SU-DHL-6 (cell line): Measurements from ENCODE around the gene ZNF362.

Experiments used
- H2AFZ ChIP-seq: fragments of 200-600 bp; sonication (generic); 2 replicates; pipeline ENCODE4 v1.6.1; 2014; ENCODE audit warnings: low read depth, mild to moderate bottlenecking, moderate library complexity, mixed read lengths, antibody characterized with exemption, low read length; ENCODE audit not compliant: severe bottlenecking
- H3F3A ChIP-seq: fragments of 200-600 bp; shearing (Covaris generic); 2 replicates; pipeline ENCODE4 v1.6.0; 2016; ENCODE audit warnings: antibody characterized with exemption, mild to moderate bottlenecking; ENCODE audit not compliant: insufficient read depth
- H3K27ac ChIP-seq: fragments of 200-600 bp; sonication (generic); 2 replicates; pipeline ENCODE4 v1.5.1; 2016; ENCODE audit warnings: low read depth, mild to moderate bottlenecking, low read length, moderate library complexity, mixed read lengths
- H3K27me3 ChIP-seq: fragments of 200-600 bp; sonication (generic), shearing (Covaris generic); 2 replicates; pipeline ENCODE4 v1.6.0; 2014; ENCODE audit warnings: mild to moderate bottlenecking, low read length
- H3K36me3 ChIP-seq: fragments of 200-600 bp; sonication (generic); 2 replicates; pipeline ENCODE4 v1.6.1; 2014; ENCODE audit warnings: mild to moderate bottlenecking, low read length, mixed read lengths
- H3K4me2 ChIP-seq: fragments of 300-600, 200-600 bp; shearing (Covaris generic), sonication (generic); 2 replicates; pipeline ENCODE4 v1.6.0; 2014; ENCODE audit warnings: low read length, low read depth, mild to moderate bottlenecking; ENCODE audit not compliant: poor library complexity, severe bottlenecking
- H3K4me3 ChIP-seq: fragments of 200-600 bp; sonication (generic); 2 replicates; pipeline ENCODE4 v1.5.1; 2014; ENCODE audit warnings: antibody characterized with exemption, low read length, mild to moderate bottlenecking, mixed read lengths; ENCODE audit not compliant: insufficient read depth, poor library complexity, severe bottlenecking
- H3K79me2 ChIP-seq: fragments of 200-600 bp; sonication (generic); 2 replicates; pipeline ENCODE4 v1.6.1; 2014; ENCODE audit warnings: mild to moderate bottlenecking, low read length, moderate library complexity; ENCODE audit not compliant: insufficient read depth
- H3K9ac ChIP-seq: fragments of 200-600 bp; sonication (generic); 2 replicates; pipeline ENCODE4 v1.7.0; 2014; ENCODE audit warnings: mild to moderate bottlenecking, low read length
- H3K9me2 ChIP-seq: fragments of 200-600 bp; sonication (generic); replicated peaks from 2 replicates; pipeline ENCODE4 v1.6.1; 2014; ENCODE audit warnings: low read length; ENCODE audit not compliant: insufficient read depth
- H3K9me3 ChIP-seq: fragments of 200-600 bp; sonication (generic); 2 replicates; pipeline ENCODE4 v1.6.1; 2014; ENCODE audit warnings: low read length, mixed read lengths; ENCODE audit not compliant: insufficient read depth
- H4K20me1 ChIP-seq: fragments of 200-600 bp; sonication (generic); 2 replicates; pipeline ENCODE4 v1.6.1; 2014; ENCODE audit warnings: low read depth, mild to moderate bottlenecking, antibody characterized with exemption, low read length, moderate library complexity, mixed read lengths
- CTCF ChIP-seq: fragments of 200-600 bp; sonication (generic); IDR thresholded peaks from one replicate; pipeline ENCODE4 v1.5.1; 2017; ENCODE audit warnings: antibody characterized with exemption, mild to moderate bottlenecking, low read length, moderate library complexity; ENCODE audit not compliant: insufficient read depth, poor library complexity, severe bottlenecking
- EZH2phosphoT487 ChIP-seq: fragments of 200-600 bp; sonication (generic), shearing (Covaris generic); conservative IDR thresholded peaks from 2 replicates; pipeline ENCODE4 v1.6.1; 2018; ENCODE audit warnings: mild to moderate bottlenecking, antibody characterized with exemption, low read length, moderate library complexity, mixed read lengths

Gene ZNF362

GRCh38 chr1:33338048-33338439, 81.8 kb downstream of the ZNF362 start:
- no peaks in the 10 kb centered on the region for H3K36me3 ChIP-seq

GRCh38 chr1:33338440-33339211, 82.3 kb downstream of the ZNF362 start:
- Histone ChIP-seq H3K4me2 (no peak overlapping the region), H3K9ac (no peak overlapping the region), H3F3A (no peaks in the 10 kb centered on the region), H3K9me2 (no peaks in the 10 kb centered on the region), H3K36me3 (no peaks in the 10 kb centered on the region), H3K79me2 (no peaks in the 10 kb centered on the region), H3K27ac (no peak overlapping the region), H3K4me3 (no peak overlapping the region), H3K9me3 (no peaks in the 10 kb centered on the region), H4K20me1 (peaks cover 3% of the 10 kb centered on the region; the same call in 1 of the 2 replicates), H2AFZ (no peak overlapping the region), H3K27me3 (no peaks in the 10 kb centered on the region)
- TF ChIP-seq CTCF (no peak), EZH2phosphoT487 (no peak)

More at GRCh38 chr1:33338048-33338439, 81.8 kb downstream of the ZNF362 start:
- no peaks in the 10 kb centered on the region for H3F3A ChIP-seq
- H3K9me3 ChIP-seq: no peaks in the 10 kb centered on the region
- no peak overlapping the region for H3K9ac ChIP-seq
- H4K20me1 ChIP-seq: peaks cover 3% of the 10 kb centered on the region; the same call in 1 of the 2 replicates
- H3K27ac ChIP-seq: no peak overlapping the region
- no peak overlapping the region for H3K4me2 ChIP-seq
- no peaks in the 10 kb centered on the region for H3K79me2 ChIP-seq
- H3K9me2 ChIP-seq: no peaks in the 10 kb centered on the region
- H3K4me3 ChIP-seq: no peak overlapping the region
- H2AFZ ChIP-seq: no peak overlapping the region
- H3K27me3 ChIP-seq: no peaks in the 10 kb centered on the region
- TF ChIP-seq EZH2phosphoT487 (no peak), CTCF (no peak)

DNA sequence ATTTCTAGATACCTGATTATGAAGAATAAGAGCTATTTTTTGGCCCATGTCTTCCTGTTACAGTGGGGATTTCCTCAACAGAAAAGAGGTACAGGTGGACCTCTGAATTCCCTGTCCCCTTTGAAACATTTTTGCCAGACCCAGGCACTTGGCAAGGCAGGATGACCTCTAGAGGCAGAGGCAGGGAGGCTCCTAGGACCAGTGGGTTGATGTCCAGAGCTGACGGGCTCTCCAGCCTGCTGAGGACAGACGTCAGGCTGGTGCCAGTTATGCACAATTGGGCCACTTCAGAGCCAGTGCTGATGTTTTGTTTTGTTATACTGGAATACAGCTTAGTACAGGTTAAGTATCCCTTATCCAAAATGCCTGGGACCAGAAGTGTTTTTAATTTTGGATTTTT, 83.1 kb downstream of the ZNF362 start:
- H3K36me3 ChIP-seq: no peaks in the 10 kb centered on the region
- H3F3A ChIP-seq: no peaks in the 10 kb centered on the region
- TF ChIP-seq EZH2phosphoT487 (no peak), CTCF (no peak)
- peaks cover 3% of the 10 kb centered on the region; the same call in 1 of the 2 replicates for H4K20me1 ChIP-seq
- no peak overlapping the region for H2AFZ ChIP-seq
- H3K9me2 ChIP-seq: no peaks in the 10 kb centered on the region
- no peaks in the 10 kb centered on the region for H3K9me3 ChIP-seq
- no peak overlapping the region for H3K27ac ChIP-seq
- no peak overlapping the region for H3K4me2 ChIP-seq
- no peak overlapping the region for H3K9ac ChIP-seq
- no peaks in the 10 kb centered on the region for H3K27me3 ChIP-seq
- no peaks in the 10 kb centered on the region for H3K79me2 ChIP-seq
- no peak overlapping the region for H3K4me3 ChIP-seq
